ENCODE results near the gene PBOV1. TPM values are rescaled to one million over a fixed set of nuclear protein-coding genes. Genes with fewer than 3 reads are reported as not detected.
"Not testable (repeated sequence)": the region's sequence is repeated elsewhere in the genome, so short reads cannot be mapped to it uniquely, and the experiment has no call there.

The PBOV1 gene
- total RNA-seq, 1 experiment from 2014 or later = not detected

DNA sequence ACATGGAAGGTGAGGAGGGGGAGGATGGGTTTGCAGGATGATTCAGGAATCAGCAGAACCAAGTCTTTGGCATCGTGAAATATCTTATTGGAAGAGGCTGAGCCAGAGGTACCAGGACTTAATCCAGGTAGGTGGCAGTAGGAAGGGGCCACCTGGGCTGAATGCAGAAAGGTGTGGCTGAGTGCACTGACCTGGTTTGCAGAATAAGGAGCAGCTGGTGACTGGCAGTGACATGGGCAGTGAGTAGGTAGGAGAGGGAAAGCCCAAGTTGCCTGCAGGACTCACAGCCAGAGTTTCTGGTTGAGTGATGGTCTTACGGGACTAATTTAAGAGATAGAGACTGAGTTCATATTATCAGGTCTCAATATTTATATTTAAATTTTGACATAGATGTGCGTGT lies 1.1 kb upstream of the PBOV1 start:
- Histone ChIP-seq H3K4me1 (replicated peaks; ENCODE audit: insufficient read depth) (no peaks in the 10 kb centered on the region), H3K9me2 (ENCODE audit: insufficient read depth) (no peaks in the 10 kb centered on the region), H3K27me3 (ENCODE audit: insufficient read depth, low read depth) (no peaks in the 10 kb centered on the region), H3K4me3 (no peak overlapping the region), H3K36me3 (ENCODE audit: low read depth) (peaks cover 4% of the 10 kb centered on the region; the same call in 1 of the 2 replicates), H3K9me3 (ENCODE audit: insufficient read depth, low read depth) (no peaks in the 10 kb centered on the region), H3K4me2 (no peak overlapping the region), H3K27ac (no peak overlapping the region), H2AFZ (no peak overlapping the region), H3F3A (ENCODE audit: insufficient read depth, low read depth) (no peaks in the 10 kb centered on the region), H3K79me2 (ENCODE audit: low read depth) (no peaks in the 10 kb centered on the region), H4K20me1 (ENCODE audit: insufficient read depth) (no peaks in the 10 kb centered on the region)
- ChIA-PET CTCF (no interaction called here), POLR2A (ENCODE audit: unreplicated experiment) (interaction anchor here (0.7 kb wide), 1 partner anchor 51 kb away, joined by 5 read pairs; no protein-coding TSS in a partner anchor)
- TF ChIP-seq, protein P1, sequence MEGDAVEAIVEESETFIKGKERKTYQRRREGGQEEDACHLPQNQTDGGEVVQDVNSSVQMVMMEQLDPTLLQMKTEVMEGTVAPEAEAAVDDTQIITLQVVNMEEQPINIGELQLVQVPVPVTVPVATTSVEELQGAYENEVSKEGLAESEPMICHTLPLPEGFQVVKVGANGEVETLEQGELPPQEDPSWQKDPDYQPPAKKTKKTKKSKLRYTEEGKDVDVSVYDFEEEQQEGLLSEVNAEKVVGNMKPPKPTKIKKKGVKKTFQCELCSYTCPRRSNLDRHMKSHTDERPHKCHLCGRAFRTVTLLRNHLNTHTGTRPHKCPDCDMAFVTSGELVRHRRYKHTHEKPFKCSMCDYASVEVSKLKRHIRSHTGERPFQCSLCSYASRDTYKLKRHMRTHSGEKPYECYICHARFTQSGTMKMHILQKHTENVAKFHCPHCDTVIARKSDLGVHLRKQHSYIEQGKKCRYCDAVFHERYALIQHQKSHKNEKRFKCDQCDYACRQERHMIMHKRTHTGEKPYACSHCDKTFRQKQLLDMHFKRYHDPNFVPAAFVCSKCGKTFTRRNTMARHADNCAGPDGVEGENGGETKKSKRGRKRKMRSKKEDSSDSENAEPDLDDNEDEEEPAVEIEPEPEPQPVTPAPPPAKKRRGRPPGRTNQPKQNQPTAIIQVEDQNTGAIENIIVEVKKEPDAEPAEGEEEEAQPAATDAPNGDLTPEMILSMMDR (conservative IDR thresholded peaks at IDR 0.05) = no peak
- no peak for TF ChIP-seq EZH2 (IDR thresholded peaks at IDR 0.05; ENCODE audit: low read depth)
- intact Hi-C loops (cut with micrococcal nuclease; ENCODE audit: unreplicated experiment) = no loop called here
- no peak for DNase-seq
- no TSS peak for BruUV-seq (replicated peaks)

DNA sequence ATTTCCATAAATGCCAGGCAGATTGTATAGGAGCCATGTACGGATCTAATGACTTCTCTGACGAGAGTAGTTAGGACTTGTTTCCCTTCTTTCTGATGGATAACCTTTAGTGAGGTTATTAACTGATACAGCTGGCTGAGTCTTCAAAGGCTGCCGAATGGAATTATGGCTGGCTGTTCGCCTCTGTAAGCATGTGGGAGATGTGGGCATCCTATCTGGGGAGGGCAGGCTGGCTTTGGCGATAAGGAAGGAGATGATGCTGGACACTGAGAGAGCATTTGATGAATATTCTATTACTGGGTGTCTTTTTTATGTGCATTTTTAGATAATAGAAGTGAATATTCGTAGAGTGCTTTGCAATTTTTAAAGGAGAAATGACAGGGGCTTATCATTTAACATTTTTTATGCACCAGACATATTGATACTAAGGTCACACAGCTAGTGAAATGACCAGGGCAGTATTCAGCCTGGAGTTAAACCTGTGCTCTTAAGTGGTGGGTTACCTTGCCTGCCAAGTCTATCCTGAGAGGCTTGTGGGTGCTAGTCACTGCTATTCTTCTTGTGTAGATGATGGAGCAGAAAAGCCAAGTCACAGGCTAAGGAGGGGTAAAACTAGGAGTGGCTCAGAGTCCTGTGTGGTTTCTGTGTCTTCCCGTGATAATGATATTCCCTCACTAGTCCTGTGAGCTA lies 3.1 kb downstream of the PBOV1 start:
- intact Hi-C loops (cut with micrococcal nuclease; ENCODE audit: unreplicated experiment) = no loop called here
- POLR2A ChIA-PET (ENCODE audit: unreplicated experiment) = no interaction called here
- H3K9me3 ChIP-seq (ENCODE audit: insufficient read depth, low read depth) = no peaks in the 10 kb centered on the region
- H3K9me2 ChIP-seq (ENCODE audit: insufficient read depth) = no peaks in the 10 kb centered on the region
- no peaks in the 10 kb centered on the region for H3K4me1 ChIP-seq (replicated peaks; ENCODE audit: insufficient read depth)
- H3K79me2 ChIP-seq (ENCODE audit: low read depth) = no peaks in the 10 kb centered on the region
- H3K4me2 ChIP-seq = no peak overlapping the region
- TF ChIP-seq, protein P1 (conservative IDR thresholded peaks at IDR 0.05) = no peak
- no peak for TF ChIP-seq EZH2 (IDR thresholded peaks at IDR 0.05; ENCODE audit: low read depth)
- no peak overlapping the region for H3K27ac ChIP-seq
- no peaks in the 10 kb centered on the region for H3K27me3 ChIP-seq (ENCODE audit: insufficient read depth, low read depth)
- H3F3A ChIP-seq (ENCODE audit: insufficient read depth, low read depth) = no peaks in the 10 kb centered on the region
- no peak overlapping the region for H3K4me3 ChIP-seq
- H4K20me1 ChIP-seq (ENCODE audit: insufficient read depth) = no peaks in the 10 kb centered on the region
- no TSS peak for BruUV-seq (replicated peaks)
- no peak for DNase-seq
- no peak overlapping the region for H2AFZ ChIP-seq
- peaks cover 15% of the 10 kb centered on the region for H3K36me3 ChIP-seq (ENCODE audit: low read depth)
- CTCF ChIA-PET = no interaction called here

DNA sequence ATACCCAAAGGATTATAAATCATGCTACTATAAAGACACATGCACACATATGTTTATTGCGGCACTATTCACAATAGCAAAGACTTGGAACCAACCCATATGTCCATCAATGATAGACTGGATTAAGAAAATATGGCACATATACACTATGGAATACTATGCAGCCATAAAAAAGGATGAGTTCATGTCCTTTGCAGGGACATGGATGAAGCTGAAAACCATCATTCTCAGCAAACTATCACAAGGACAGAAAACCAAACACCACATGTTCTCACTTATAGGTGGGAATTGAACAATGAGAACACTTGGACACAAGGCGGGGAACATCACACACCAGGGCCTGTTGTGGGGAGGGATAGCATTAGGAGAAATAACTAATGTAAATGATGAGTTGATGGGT lies 5.8 kb downstream of the PBOV1 start:
- H3K9me3 ChIP-seq (ENCODE audit: insufficient read depth, low read depth); BruUV-seq (replicated peaks); H3K9me2 ChIP-seq (ENCODE audit: insufficient read depth); POLR2A ChIA-PET (ENCODE audit: unreplicated experiment); H3K4me2 ChIP-seq; CTCF ChIA-PET; H3K4me3 ChIP-seq; intact Hi-C loops (cut with micrococcal nuclease; ENCODE audit: unreplicated experiment); DNase-seq; H3K27me3 ChIP-seq (ENCODE audit: insufficient read depth, low read depth); H3K27ac ChIP-seq; H2AFZ ChIP-seq; H3K4me1 ChIP-seq (replicated peaks; ENCODE audit: insufficient read depth); H4K20me1 ChIP-seq (ENCODE audit: insufficient read depth); H3F3A ChIP-seq (ENCODE audit: insufficient read depth, low read depth); H3K79me2 ChIP-seq (ENCODE audit: low read depth): not testable (repeated sequence)
- H3K36me3 ChIP-seq (ENCODE audit: low read depth) = peaks cover 18% of the 10 kb centered on the region

DNA sequence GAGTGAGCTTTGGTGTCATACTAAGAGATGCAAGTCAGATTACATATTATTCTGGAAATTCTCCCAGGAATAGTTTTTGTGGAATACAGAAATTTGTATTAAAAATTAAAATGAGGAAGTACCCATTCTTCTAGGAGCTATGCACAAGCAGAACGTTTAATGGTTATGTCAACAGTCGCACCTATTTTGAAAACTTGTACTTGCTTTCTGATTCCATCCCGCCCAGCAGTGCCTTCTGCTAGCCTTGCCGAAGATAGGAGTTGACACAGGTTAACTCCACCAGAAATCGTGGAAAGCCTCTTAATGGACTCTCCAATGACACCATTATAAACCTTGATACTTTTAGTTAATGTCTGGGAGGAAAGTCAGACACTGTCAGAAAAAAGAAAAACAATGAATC lies 6.7 kb downstream of the PBOV1 start:
- peaks cover 18% of the 10 kb centered on the region for H3K36me3 ChIP-seq (ENCODE audit: low read depth)
- ChIA-PET CTCF (no interaction called here), POLR2A (ENCODE audit: unreplicated experiment) (no interaction called here)
- H3K4me1 ChIP-seq (replicated peaks; ENCODE audit: insufficient read depth) = no peaks in the 10 kb centered on the region
- H4K20me1 ChIP-seq (ENCODE audit: insufficient read depth) = no peaks in the 10 kb centered on the region
- H3K27ac ChIP-seq = no peak overlapping the region
- no peaks in the 10 kb centered on the region for H3K9me2 ChIP-seq (ENCODE audit: insufficient read depth)
- intact Hi-C loops (cut with micrococcal nuclease; ENCODE audit: unreplicated experiment) = no loop called here
- H3K4me2 ChIP-seq = no peak overlapping the region
- no peak overlapping the region for H2AFZ ChIP-seq
- DNase-seq = no peak
- TF ChIP-seq, protein P1 (conservative IDR thresholded peaks at IDR 0.05) = no peak
- no peak for TF ChIP-seq EZH2 (IDR thresholded peaks at IDR 0.05; ENCODE audit: low read depth)
- H3K4me3 ChIP-seq = no peak overlapping the region
- H3K9me3 ChIP-seq (ENCODE audit: insufficient read depth, low read depth) = no peaks in the 10 kb centered on the region
- H3K79me2 ChIP-seq (ENCODE audit: low read depth) = no peaks in the 10 kb centered on the region
- H3F3A ChIP-seq (ENCODE audit: insufficient read depth, low read depth) = no peaks in the 10 kb centered on the region
- no TSS peak for BruUV-seq (replicated peaks)
- H3K27me3 ChIP-seq (ENCODE audit: insufficient read depth, low read depth) = no peaks in the 10 kb centered on the region
